Neuronal stem cell (in vitro differentiated cells): ENCODE results near the gene STOX2. TPM values are rescaled to one million over a fixed set of nuclear protein-coding genes. Genes with fewer than 3 reads are reported as not detected.

Source experiments
- DNase-seq: peaks from one replicate; pipeline ENCODE4 v3.0.0-alpha.2; 2013; ENCODE audit warnings: low spot score
- H2AFZ ChIP-seq: one replicate; pipeline ENCODE4 v1.6.1; 2013; ENCODE audit warnings: mild to moderate bottlenecking, low read length, inconsistent platforms
- H2AK5ac ChIP-seq: 2 replicates; pipeline ENCODE4 v1.6.1; 2013; ENCODE audit warnings: low read depth, mild to moderate bottlenecking, inconsistent platforms, low read length, moderate library complexity, mixed read lengths
- H2BK120ac ChIP-seq: 2 replicates; pipeline ENCODE4 v1.6.1; 2013; ENCODE audit warnings: low read depth, mild to moderate bottlenecking, inconsistent platforms, low read length, moderate library complexity, mixed read lengths
- H2BK12ac ChIP-seq: one replicate; pipeline ENCODE4 v1.6.1; 2013; ENCODE audit warnings: low read length, inconsistent platforms
- H2BK15ac ChIP-seq: 2 replicates; pipeline ENCODE4 v1.6.1; 2013; ENCODE audit warnings: mild to moderate bottlenecking, low read length, inconsistent platforms, mixed read lengths
- H2BK5ac ChIP-seq: one replicate; pipeline ENCODE4 v1.6.1; 2013; ENCODE audit warnings: inconsistent platforms, mild to moderate bottlenecking, low read length, moderate library complexity
- H3K14ac ChIP-seq: one replicate; pipeline ENCODE4 v1.6.1; 2013; ENCODE audit warnings: low read length, inconsistent platforms
- H3K18ac ChIP-seq: 2 replicates; pipeline ENCODE4 v1.6.1; 2013; ENCODE audit warnings: low read length, inconsistent platforms
- H3K23ac ChIP-seq: 2 replicates; pipeline ENCODE4 v1.6.1; 2013; ENCODE audit warnings: low read depth, mild to moderate bottlenecking, mixed read lengths, low read length, inconsistent platforms; ENCODE audit not compliant: poor library complexity
- H3K27ac ChIP-seq: replicated peaks from 3 replicates; pipeline ENCODE4 v1.5.1; 2013; ENCODE audit warnings: low read length, inconsistent platforms
- H3K27me3 ChIP-seq, 3 experiments: 2 replicates each; pipeline ENCODE4 v1.6.1; 2013; ENCODE audit warnings: low read length in 3 of 3, mild to moderate bottlenecking in 2 of 3, inconsistent platforms in 1 of 3, low read depth in 1 of 3, mixed read lengths in 1 of 3, moderate library complexity in 1 of 3; ENCODE audit not compliant: control insufficient read depth in 3 of 3, insufficient read depth in 3 of 3
- H3K36me3 ChIP-seq, 2 donors: replicated peaks in 1 of 2; 2 replicates each; pipeline ENCODE4 v1.6.1; 2013; ENCODE audit warnings: low read length in 2 of 2; ENCODE audit not compliant: control insufficient read depth in 2 of 2, insufficient read depth in 2 of 2
- H3K4ac ChIP-seq: 2 replicates; pipeline ENCODE4 v1.6.1; 2013; ENCODE audit warnings: inconsistent platforms, mild to moderate bottlenecking, low read length, moderate library complexity
- H3K4me1 ChIP-seq, 2 donors: 1 replicate in 1 of 2; 2 replicates in 1 of 2; pipeline ENCODE4 v1.6.1; 2013; ENCODE audit warnings: low read length in 2 of 2, low read depth in 1 of 2; ENCODE audit not compliant: control insufficient read depth in 2 of 2, insufficient read depth in 1 of 2
- H3K4me2 ChIP-seq: one replicate; pipeline ENCODE4 v1.6.1; 2013; ENCODE audit warnings: mild to moderate bottlenecking, low read length, inconsistent platforms; ENCODE audit not compliant: insufficient read depth, poor library complexity, severe bottlenecking
- H3K4me3 ChIP-seq, 2 donors: 2 replicates each; pipeline ENCODE4 v1.5.1; 2013; ENCODE audit warnings: low read length in 2 of 2, mild to moderate bottlenecking in 2 of 2, inconsistent platforms in 1 of 2, moderate library complexity in 1 of 2
- H3K79me1 ChIP-seq: one replicate; pipeline ENCODE4 v1.6.1; 2013; ENCODE audit warnings: low read depth, mild to moderate bottlenecking, inconsistent platforms, low read length, moderate library complexity
- H3K9ac ChIP-seq: one replicate; pipeline ENCODE4 v1.6.1; 2013; ENCODE audit warnings: mild to moderate bottlenecking, low read depth, low read length, inconsistent platforms; ENCODE audit not compliant: poor library complexity
- H3K9me3 ChIP-seq, 2 donors: replicated peaks in 1 of 2; 2 replicates each; pipeline versions ENCODE3 to v1.6.1; 2013; ENCODE audit warnings: low read length in 2 of 2, mild to moderate bottlenecking in 2 of 2, inconsistent platforms in 1 of 2, low read depth in 1 of 2, mixed read lengths in 1 of 2, moderate library complexity in 1 of 2; ENCODE audit not compliant: control insufficient read depth in 2 of 2, insufficient read depth in 1 of 2
- H4K8ac ChIP-seq: one replicate; pipeline ENCODE4 v1.6.1; 2013; ENCODE audit warnings: low read depth, mild to moderate bottlenecking, inconsistent platforms, low read length, moderate library complexity
- H4K91ac ChIP-seq: one replicate; pipeline ENCODE4 v1.6.1; 2013; ENCODE audit warnings: low read length, low read depth, mild to moderate bottlenecking, inconsistent platforms; ENCODE audit not compliant: poor library complexity
- WGBS, 2 donors: extraction: QIAGEN DNeasy Blood & Tissue Kit; methylation state at CpG; one replicate each; pipeline ENCODE4 v1.1.7; 2013; ENCODE audit warnings: missing lambda C conversion rate in 2 of 2, mixed read lengths in 1 of 2; ENCODE audit not compliant: insufficient read length in 2 of 2, insufficient replicate concordance in 1 of 2; ENCODE audit errors: extremely low coverage in 2 of 2; 5-methylcytosine and 5-hydroxymethylcytosine counted together
- polyA plus RNA-seq, 2 experiments: library from polyadenylated mRNA; stranded (reverse); fragments of 200-250 nt; gene quantifications; one replicate each; pipeline ENCODE4 v1.2.3, GENCODE V29; 2013

Gene STOX2, protein sequence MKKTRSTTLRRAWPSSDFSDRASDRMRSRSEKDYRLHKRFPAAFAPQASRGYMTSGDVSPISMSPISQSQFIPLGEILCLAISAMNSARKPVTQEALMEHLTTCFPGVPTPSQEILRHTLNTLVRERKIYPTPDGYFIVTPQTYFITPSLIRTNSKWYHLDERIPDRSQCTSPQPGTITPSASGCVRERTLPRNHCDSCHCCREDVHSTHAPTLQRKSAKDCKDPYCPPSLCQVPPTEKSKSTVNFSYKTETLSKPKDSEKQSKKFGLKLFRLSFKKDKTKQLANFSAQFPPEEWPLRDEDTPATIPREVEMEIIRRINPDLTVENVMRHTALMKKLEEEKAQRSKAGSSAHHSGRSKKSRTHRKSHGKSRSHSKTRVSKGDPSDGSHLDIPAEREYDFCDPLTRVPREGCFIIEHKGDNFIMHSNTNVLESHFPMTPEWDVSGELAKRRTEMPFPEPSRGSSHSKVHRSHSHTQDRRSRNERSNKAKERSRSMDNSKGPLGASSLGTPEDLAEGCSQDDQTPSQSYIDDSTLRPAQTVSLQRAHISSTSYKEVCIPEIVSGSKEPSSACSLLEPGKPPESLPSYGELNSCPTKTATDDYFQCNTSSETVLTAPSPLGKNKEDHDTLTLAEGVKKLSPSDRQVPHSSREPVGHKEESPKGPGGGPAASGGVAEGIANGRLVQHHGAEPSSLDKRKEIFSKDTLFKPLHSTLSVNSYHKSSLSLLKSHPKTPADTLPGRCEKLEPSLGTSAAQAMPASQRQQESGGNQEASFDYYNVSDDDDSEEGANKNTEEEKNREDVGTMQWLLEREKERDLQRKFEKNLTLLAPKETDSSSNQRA (N-terminal part only)
- polyA plus RNA-seq (2013, experiment 1 of 2), result 14.2 TPM
- polyA plus RNA-seq (2013, experiment 2 of 2), result 16.3 TPM

DNA sequence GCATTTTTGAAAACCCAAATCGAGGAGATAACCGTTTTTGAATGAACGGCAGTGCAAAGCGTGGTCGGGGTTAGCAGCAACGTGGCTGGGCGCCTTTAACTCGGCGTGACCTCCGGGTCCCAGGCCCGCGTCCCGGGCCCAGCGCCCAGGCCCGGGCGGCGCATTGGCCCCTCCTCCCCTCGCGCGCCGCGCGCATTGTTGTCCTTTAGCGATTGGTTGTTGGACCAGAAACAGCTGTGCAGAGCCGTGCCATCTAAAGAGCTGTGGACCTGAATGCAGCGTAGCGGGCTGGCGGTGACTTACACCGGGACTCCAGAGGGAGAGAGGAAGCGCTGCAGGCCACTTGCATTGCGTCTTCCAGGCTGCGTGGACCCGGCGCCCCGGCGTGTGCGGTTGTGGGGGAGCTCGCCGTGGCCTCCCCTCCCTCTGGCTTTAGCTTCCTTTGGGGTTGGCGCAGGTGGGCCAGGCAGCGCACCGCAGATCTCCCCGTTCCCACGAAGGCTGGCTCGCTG is at the start of gene STOX2:
TSS of gene STOX2 (plus strand) at position 227 of the 512 bp plus-strand sequence. CDS start 1,484 bp downstream, outside the sequence.
- Histone ChIP-seq H2BK12ac (peak within 1 kb of the TSS; percentile 82), H3K4me1 (peaks cover 2 to 19% of the 10 kb centered on the region in 2 donors), H3K18ac (peak within 1 kb of the TSS; percentile 96), H2BK5ac (peak within 1 kb of the TSS; percentile 87), H3K4me2 (peak within 1 kb of the TSS; percentile 92), H2BK120ac (peak within 1 kb of the TSS; percentile 49), H2AK5ac (peak within 1 kb of the TSS; percentile 38), H3K27ac (peak within 1 kb of the TSS; percentile 75), H3K79me1 (no peaks in the 10 kb centered on the region), H4K91ac (no peak within 1 kb of the TSS), H3K36me3 (peaks cover 0 to 10% of the 10 kb centered on the region in 2 donors), H3K4ac (no peak within 1 kb of the TSS), H3K27me3 (no peaks in the 10 kb centered on the region), H3K4me3 (peak within 1 kb of the TSS; percentile 76 to 93), H2AFZ (peak within 1 kb of the TSS; percentile 94), H3K23ac (peak within 1 kb of the TSS; percentile 66), H3K9ac (peak within 1 kb of the TSS; percentile 97), H2BK15ac (peak within 1 kb of the TSS; percentile 49), H3K14ac (peak within 1 kb of the TSS; percentile 77), H4K8ac (no peak within 1 kb of the TSS), H3K9me3 (peaks cover 2 to 14% of the 10 kb centered on the region in 2 donors)
- WGBS, 2 donors, result no CpG with 5 or more reads among the region's 45 CpGs
- DNase-seq, result peak; percentile 78

DNA sequence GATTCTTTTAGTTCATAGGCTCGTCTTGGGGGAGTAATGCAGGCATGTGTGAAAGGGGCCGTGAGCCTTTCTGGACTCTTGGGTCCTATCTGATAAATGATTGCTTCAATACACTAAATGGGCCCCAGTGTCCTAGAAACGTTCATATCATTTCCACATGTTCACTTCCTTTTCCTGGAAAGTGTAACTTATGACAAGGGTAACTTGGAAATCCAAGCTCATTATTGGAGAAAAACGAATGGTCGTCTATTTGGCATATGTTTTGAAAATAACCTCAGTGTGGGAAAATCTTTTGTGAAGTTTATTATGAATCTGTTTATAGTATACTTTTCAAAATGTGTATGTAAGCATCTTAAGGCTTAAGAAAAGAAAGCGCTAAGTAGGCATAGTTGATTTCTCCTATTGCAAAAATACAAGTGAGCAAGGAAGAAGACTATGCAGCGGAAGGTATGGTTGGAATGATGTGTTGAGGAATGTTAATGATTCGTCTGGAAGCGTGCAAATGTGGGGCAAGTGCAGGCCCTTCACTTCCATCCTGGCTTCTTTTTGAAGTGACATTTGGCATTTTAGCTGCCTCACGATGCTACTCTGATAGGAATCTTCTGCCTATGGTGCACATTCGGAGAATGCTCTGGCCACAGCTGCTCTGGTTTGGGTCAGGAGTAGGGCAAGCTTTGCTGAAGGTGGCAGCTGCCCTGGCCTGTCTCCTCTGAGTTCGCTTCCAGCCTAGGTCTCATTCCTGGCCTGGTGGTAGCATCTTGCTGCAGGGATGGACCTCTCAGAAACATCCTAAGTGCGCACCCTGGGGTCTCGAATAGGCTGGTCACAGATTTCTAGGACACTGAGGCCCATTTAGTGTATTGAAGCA is 49.5 kb upstream of the STOX2 start:
- H3K4ac ChIP-seq, result no peak overlapping the region
- no peak overlapping the region for H3K14ac ChIP-seq
- no peak overlapping the region for H3K4me2 ChIP-seq
- H2BK15ac ChIP-seq, result no peak overlapping the region
- H2BK12ac ChIP-seq, result no peak overlapping the region
- DNase-seq, result no peak
- 100% methylated on average over 2 of the region's 14 CpGs; no CpG with 5 or more reads in 1 of the 2 donors for WGBS, 2 donors
- no peak overlapping the region for H3K9ac ChIP-seq
- peaks cover 6 to 8% of the 10 kb centered on the region in 2 donors for H3K9me3 ChIP-seq
- no peak overlapping the region for H2BK5ac ChIP-seq
- H4K91ac ChIP-seq, result no peak overlapping the region
- no peaks in the 10 kb centered on the region for H3K36me3 ChIP-seq
- no peak overlapping the region for H3K4me3 ChIP-seq
- H3K79me1 ChIP-seq, result no peaks in the 10 kb centered on the region
- peaks cover 5 to 15% of the 10 kb centered on the region in 2 donors for H3K4me1 ChIP-seq
- H2AK5ac ChIP-seq, result no peak overlapping the region
- peak overlapping the region; percentile 67 for H3K18ac ChIP-seq
- no peak overlapping the region for H2AFZ ChIP-seq
- H4K8ac ChIP-seq, result no peak overlapping the region
- no peak overlapping the region for H3K23ac ChIP-seq
- no peak overlapping the region for H2BK120ac ChIP-seq
- no peak overlapping the region for H3K27ac ChIP-seq
- peaks cover 0 to 41% (median 2%) of the 10 kb centered on the region in 3 experiments for H3K27me3 ChIP-seq

DNA sequence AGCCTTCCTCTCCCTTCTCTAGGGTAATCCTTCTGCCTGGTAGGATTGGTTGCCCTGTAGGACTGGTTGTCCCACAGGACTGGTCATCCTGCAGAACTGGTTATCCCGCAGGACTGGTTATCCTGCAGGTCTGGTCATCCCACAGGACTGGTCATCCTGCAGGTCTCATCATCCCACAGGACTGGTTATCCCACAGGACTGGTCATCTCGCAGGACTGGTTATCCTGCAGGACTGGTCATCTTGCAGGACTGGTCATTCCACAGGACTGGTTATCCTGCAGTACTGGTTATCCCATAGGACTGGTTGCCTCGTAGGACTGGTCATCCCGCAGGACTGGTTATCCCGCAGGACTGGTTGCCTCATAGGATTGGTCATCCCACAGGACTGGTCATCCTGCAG is 48.1 kb upstream of the STOX2 start:
- Histone ChIP-seq H3K36me3 (no peaks in the 10 kb centered on the region), H3K4me2 (no peak overlapping the region), H4K91ac (no peak overlapping the region), H3K4ac (no peak overlapping the region), H3K14ac (no peak overlapping the region), H2BK15ac (no peak overlapping the region), H3K4me3 (no peak overlapping the region), H3K79me1 (no peaks in the 10 kb centered on the region), H3K9me3 (peaks cover 6 to 8% of the 10 kb centered on the region in 2 donors), H3K27me3 (peaks cover 0 to 41% (median 2%) of the 10 kb centered on the region in 3 experiments), H2BK12ac (no peak overlapping the region), H3K4me1 (peaks cover 5 to 19% of the 10 kb centered on the region in 2 donors), H3K18ac (no peak overlapping the region), H3K27ac (no peak overlapping the region), H2BK120ac (no peak overlapping the region), H3K23ac (no peak overlapping the region), H2AFZ (no peak overlapping the region), H3K9ac (no peak overlapping the region), H2AK5ac (no peak overlapping the region), H4K8ac (no peak overlapping the region), H2BK5ac (no peak overlapping the region)
- DNase-seq, result no peak
- WGBS, 2 donors, result no CpG with 5 or more reads among the region's 5 CpGs
